Kidney tubule cell (primary cell): ENCODE data around the gene CAPZA1.
"Not testable (repeated sequence)": the region's sequence is repeated elsewhere in the genome, so short reads cannot be mapped to it uniquely, and the experiment has no call there.

ENCODE experiments used
- DNase-seq: peaks from one replicate; pipeline ENCODE4 v3.0.0-alpha.2; 2018; ENCODE audit warnings: low spot score

CAPZA1 gene

DNA sequence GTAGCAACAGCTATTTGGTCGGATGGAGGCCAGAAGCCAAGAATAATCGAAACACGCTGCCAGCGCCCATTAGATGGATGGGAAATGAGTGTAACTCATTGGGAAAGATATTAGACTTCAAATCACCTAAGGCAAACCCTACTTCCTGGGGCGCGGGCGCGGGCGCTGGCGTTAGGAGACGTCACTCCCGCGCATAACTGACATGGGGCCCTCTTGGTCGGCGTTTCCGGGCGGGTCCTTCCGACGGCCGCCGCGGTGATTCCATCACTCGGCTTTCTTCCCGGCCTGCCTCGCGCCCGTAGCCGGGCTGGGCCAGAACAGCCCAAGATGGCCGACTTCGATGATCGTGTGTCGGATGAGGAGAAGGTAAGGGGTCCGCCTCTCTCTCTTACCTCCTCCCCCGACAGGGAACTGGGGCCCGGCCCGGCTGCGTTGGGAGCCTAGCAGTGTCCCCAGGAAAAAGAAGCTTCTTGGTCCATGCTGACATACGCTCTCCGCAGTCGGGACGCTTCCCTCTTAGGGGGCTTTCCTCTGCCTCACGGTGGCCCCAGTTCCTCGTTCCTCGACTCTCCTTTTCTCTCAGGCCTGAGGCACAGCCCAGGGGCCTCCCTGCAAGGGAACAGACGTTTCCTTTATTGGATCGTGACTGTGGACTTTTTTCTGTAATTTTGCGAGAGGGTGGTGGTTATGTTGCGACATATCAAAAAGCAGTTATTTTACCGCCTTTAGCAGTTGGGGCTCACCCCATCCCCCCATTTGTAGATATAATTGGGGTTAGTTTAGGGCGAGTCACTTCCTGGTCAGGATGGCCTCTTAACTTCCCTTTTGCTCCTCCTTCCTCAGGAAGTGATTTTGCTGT lies at the start of gene CAPZA1:
Gene CAPZA1, plus strand, starts transcription at position 315 of the 859 bp plus-strand sequence. Its CDS starts 13 bp downstream, at position 328.
- DNase-seq: peak; percentile 95

DNA sequence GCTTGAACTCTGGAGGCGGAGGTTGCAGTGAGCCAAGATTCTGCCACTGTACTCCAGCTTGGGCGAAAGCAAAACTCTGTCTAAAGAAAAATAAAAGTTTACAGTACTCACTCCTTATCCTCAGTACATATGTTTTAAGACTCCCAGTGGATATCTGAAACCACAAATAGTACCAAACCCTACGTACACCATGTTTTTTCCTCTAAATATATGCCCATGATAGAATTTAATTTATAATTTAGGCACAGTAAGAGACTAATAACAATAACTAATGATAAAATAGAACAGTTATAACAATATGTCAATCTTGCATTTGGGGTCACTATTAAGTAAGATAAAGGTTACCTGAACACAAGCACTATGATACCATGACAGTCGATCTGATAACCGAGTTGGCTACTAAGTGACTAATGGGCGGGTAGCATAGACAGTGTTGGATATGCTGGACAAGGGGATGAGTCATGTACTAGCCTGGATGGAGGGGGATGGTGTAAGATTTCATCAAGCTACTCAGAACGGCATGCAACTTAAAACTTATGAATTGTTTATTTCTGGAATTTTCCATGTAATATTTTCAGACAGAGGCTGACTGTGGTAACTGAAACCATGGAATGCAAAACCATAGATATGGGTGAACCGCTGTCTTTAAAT lies 44.4 kb upstream of the CAPZA1 start:
- DNase-seq: peak; percentile 38

GRCh38 chr1:112576240-112576639 lies 43.4 kb upstream of the CAPZA1 start:
- no peak for DNase-seq

DNA sequence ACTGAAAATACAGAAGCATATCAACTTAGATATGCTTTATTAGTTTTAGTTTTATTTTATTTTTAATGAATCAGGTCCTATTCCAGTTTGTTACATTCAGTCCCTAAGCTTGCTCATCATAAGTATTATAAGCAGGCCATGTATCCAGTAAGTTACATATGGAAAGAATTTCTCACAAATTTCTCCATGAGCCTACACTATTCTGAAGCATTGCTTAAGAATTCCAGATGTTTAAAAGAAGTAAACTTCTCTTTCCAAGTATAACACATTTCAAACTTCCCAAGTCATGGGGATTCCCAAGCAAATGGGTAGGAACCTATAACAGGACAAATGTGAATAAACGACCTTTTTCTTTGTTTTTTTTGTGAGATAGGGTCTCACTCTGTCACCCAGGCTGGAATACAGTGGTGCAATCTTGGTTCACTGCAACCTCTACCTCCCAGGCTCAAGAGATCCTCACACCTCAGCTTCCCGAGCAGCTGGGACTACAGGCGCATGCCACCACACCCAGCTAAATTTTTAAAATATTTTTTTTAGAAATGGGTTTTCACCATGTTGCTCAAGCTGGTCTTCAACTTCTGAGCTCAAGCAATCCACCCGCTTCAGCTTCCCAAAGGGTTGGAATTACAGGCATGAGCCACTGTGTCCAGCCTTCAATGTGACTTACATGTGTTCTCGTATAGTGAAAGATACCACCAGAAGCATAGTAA lies 39.7 kb upstream of the CAPZA1 start:
- DNase-seq: no peak

DNA sequence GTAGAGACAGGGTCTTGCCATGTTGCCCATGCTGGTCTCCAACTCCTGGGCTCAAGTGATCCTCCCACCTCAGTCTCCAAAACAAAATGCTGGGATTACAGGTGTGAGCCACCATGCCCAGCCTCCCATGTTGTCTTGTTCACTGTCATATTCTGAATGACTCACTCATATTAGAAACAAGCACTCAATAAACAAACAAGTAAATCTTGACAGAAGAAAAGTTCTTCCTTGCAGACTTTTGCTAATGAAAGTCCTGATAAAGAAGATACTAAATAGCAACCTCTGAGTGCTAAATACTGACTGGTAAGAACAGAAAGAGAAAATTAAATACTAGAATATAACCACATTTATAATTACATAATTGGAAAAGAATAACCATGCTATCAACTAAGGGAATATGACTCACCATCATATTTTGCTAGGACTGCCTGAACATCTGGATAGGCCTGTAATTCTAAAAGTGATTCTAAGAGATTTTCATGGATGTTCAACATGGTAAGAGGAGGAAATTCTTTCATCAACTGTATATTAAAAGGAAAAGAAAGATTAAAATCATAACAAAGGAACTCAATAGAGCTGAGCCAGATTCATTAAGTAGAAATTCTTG lies 37.9 kb upstream of the CAPZA1 start:
- no peak for DNase-seq

DNA sequence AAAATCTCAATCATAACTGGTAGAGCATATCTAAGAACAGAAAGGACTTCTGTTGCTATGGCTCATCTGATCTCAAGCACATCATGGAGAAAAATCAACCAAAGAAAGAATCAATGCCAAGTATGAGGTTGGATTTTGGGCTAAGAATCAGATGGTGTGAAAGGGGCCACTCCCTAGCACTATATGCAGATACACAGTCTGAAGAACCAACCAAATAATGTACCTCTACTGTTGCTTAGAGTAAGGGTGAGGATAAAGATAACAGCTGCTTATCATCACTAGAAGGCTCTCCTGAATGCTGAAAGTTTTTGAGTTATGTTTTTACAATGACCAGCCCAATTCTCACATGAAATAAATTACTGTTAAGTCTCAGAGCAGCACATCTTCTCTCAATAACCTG lies 36.3 kb upstream of the CAPZA1 start:
- no peak for DNase-seq

DNA sequence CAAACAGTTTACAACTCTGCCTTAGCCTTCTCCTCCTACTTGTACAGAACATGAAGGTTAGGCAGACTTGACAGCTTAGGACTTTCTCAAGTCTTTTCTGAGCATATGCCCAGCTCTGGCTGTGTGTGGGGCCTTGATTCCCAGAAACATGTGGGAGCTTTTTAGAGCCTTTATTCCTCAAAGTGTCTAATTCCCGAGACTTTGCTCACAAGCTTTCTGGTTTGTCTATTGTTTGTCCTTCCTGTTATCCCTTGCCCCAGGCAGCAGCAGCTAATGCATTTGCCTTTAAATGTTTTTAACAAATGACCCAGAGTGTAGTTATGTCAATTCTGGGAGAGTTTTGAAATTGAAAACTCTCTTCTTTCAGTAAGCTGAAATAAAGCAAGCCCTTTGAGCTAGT lies 29.9 kb upstream of the CAPZA1 start:
- no peak for DNase-seq

- no peak for DNase-seq
Measured at GRCh38 chr1:112594208-112594876, 25.3 kb upstream of the CAPZA1 start.

DNA sequence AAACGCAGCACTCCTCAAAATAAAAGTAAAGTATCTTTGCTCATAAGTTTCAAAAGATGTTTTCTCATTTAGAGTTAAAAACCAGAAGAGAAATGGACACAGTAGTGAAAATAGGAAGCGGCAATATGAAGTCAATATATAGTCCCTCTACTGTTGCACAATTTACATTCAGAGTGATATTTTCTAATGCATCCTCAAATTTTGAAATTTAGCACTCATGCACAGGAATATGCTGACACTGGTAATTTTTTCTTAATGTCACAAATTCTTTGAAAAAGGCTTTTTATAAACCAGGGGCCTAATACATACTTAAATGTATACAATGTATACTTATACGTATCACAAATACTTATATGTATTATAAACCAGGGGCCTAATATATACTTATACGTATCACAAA lies 20.2 kb upstream of the CAPZA1 start:
- DNase-seq: no peak

DNA sequence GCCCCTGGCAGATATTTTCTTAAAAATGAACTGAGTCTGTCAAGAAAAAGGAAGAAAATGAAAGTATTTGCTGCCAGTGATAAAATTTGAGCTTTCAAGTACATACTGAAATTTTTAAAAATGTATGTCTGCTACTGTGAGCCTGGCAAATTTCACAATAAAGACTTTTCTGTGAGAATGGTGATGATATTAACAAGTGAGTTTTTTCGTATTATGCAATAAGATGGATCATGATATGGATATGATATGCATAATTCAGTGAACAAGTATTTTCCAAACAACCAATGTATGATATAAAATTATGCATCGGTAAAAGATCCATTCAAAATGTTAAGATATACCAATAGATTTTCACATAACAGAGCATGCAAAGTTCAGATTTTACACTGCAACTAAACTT lies 16.6 kb upstream of the CAPZA1 start:
- DNase-seq: no peak

DNA sequence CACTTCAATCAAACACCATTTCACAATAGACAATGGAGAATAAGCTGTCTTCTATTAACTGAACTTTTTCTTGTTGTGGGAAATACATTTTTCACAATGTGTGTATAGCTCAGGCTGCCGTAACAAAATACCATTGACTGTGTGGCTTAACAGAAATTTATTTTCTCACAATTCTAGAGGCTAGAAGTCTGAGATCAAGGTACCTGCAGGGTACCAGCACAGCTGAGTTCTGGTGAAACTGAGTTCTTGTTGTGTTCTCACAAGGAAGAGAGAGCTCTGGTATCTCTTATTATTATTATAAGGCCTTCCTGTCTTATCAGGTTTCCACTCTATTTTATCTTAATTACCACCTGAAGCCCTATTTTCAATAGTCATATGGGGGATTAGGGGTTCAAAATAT lies 16.1 kb upstream of the CAPZA1 start:
- no peak for DNase-seq

GRCh38 chr1:112605633-112606327 lies 13.9 kb upstream of the CAPZA1 start:
- no peak for DNase-seq

- peak; percentile 58 for DNase-seq
Measured at GRCh38 chr1:112614460-112615065, 5.1 kb upstream of the CAPZA1 start.

DNA sequence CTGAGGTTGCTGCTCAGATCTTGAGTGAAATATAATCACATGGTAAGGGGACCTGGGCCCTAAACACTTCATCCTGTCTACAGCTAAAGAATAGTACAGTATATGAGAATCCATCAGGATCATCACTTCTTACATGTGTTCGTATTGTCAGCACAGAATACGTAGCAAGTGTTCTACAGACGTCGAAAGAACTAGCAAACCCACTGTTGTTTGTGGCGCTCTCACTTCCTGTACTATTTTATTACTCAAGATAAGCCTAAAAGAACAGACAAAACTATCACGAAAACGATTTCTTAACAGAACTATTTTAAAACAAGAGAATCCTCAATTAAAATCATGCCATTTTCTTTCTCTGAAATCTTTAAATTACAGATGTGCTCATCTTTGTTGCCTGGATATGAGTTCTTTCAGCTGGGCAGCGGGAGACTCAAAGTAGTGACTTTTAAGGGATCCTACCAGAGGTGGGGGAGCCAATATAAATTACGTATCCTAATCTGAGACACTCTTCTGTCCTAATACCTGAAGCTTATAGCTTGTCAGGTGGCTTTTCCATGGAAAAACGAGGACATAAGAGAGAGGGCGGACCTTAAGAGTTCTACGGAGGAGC lies 1.4 kb upstream of the CAPZA1 start:
- peak; percentile 40 for DNase-seq

DNA sequence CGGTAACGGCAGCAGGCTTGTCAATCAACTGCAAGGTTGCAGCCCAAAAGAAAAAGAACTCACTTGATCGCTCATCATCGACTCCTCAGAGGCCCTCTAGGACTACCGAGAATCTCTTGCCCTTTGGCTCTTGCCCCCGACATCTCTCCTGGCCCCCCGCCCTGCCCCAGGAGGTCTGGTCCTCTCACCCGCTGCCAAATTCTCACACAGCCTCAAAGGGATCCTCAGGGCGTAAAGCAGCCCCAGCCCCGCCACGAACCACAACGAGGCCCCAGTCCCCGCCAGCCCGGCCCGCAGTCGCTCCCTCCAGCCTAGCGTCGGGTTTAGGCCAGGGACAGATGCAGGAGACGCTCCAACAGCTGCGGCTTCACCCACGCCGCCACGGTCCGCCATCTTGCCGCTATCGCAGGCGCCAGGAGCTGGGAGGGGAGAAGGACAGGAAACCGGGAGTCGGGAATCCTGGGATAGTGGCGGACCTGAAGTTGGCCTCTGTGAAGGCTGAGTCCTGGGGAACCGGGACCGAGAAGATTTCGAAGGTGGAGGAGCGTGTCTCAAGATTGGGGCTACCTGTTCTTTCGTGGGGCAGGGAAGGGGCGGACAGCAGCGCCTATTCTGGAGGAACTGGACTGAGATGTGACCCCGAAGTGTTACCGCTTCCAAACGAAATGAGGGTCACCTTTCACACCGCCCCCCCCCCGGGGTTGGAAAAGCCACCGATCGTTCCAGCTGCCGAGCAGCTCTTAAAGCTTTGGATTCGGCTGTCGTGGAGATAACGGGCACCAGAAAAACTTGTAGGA lies 713 bp upstream of the CAPZA1 start, which contains the start of gene ST7L:
Gene ST7L, minus strand, starts transcription at position 421 of the 797 bp plus-strand sequence. Its CDS starts 28 bp downstream, at position 393.
- DNase-seq: peak; percentile 74

- no peak for DNase-seq
Measured at GRCh38 chr1:112620377-112620695, 704 bp downstream of the CAPZA1 start.

DNA sequence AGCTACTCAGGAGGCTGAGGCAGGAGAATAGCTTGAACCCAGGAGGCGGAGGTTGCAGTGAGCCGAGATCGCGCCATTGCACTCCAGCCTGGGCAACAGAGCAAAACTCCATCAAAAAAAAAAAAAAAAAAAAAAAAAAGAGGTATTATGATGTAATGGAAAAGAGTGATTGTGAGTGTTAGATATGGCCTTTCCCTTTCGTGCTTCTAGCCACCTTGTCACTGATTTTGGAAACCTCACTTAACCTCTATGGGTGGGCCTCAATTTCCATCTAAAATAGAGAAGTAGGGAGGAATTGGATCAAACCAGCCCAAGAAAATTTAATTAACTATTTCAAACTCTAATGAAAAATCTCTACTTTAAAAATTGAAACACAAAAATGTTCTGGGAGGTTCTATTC lies 4.9 kb downstream of the CAPZA1 start:
- not testable (repeated sequence) for DNase-seq

GRCh38 chr1:112625696-112626095 lies 6.1 kb downstream of the CAPZA1 start:
- DNase-seq: peak; percentile 56

DNA sequence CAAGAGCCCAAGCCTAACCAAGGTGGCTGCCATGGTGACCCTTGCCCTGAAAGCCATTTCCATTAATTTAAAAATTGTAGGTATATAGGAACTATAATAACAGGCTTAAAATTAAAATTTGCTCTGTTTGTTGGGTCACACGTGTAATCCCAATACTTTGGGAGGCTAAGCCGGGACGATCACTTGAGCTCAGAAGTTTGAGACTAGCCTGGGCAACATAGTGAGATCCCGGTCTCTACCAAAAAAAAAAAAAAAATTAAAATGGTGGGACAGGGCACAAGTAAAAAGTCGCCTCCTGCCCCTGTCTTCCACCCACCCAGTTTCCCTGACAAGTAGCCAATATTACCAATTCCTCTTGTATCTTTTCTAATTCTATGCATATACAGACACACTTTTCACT lies 6.6 kb downstream of the CAPZA1 start:
- no peak for DNase-seq

DNA sequence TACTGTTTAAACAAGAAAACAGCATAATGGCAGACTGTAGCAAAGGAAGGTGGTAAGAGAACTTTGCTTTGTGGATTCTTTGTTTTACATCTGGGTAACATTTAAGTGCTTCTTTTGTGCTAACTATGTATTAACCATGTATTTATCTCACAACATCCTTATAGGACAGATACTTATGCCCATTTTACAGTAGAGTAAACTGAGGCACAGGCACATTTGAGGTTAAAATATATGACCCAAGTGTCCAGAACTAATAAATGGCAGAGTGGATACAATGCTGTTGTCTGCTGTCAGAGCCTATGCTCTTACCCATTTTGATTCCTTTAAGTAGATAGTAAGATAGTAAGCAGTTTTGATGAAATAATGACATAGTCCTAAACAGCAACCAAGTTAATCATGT lies 7.3 kb downstream of the CAPZA1 start:
- no peak for DNase-seq
